Measurements from ENCODE around the gene BCAR3.

BCAR3 gene

GRCh38 chr1:93594603-93594880 is 87.1 kb downstream of the BCAR3 start:
- TF ChIP-seq ZNF510 (tag by site-specific recombination; IDR thresholded peaks at IDR 0.05; ENCODE audit: insufficient replicate concordance) (no peak), ZSCAN23 (tag by site-specific recombination; IDR thresholded peaks at IDR 0.05) (no peak), MYNN (tag by site-specific recombination; IDR thresholded peaks at IDR 0.05; ENCODE audit: borderline replicate concordance) (no peak), ZNF274 (IDR thresholded peaks at IDR 0.05; ENCODE audit: low read length) (no peak), ZNF274 (tag by site-specific recombination; IDR thresholded peaks at IDR 0.05; ENCODE audit: borderline replicate concordance) (no peak), MZF1 (tag by site-specific recombination; IDR thresholded peaks at IDR 0.05; ENCODE audit: borderline replicate concordance) (no peak), WT1 (tag by site-specific recombination; IDR thresholded peaks at IDR 0.05) (no peak), ZNF521 (tag by site-specific recombination; IDR thresholded peaks at IDR 0.05) (no peak), ZNF664 (tag by site-specific recombination; IDR thresholded peaks at IDR 0.05) (no peak), ZNF621 (tag by site-specific recombination; IDR thresholded peaks at IDR 0.05) (no peak), ZFP41 (tag by site-specific recombination; IDR thresholded peaks at IDR 0.05; ENCODE audit: borderline replicate concordance) (no peak)
- no peak overlapping the region for H3K27ac ChIP-seq (ENCODE audit: extremely low read depth, low read depth, low read length)
- no peak overlapping the region for H3K4me3 ChIP-seq (ENCODE audit: low read depth, low read length)
- no peaks in the 10 kb centered on the region for H3K9me3 ChIP-seq (ENCODE audit: control insufficient read depth, insufficient read depth, low read depth, low read length)
- peaks cover 4% of the 10 kb centered on the region for H3K4me1 ChIP-seq (ENCODE audit: control insufficient read depth, insufficient read depth, low read length)
- POLR2A ChIA-PET = no interaction called here
- CTCF ChIA-PET = interaction anchor here (0.5 to 1.0 kb wide), 3 partner anchors 145 to 234 kb away, joined by 3 read pairs; no protein-coding TSS in a partner anchor
- no peaks in the 10 kb centered on the region for H3K36me3 ChIP-seq (ENCODE audit: control insufficient read depth in 2 of 2, insufficient read depth in 1 of 2, low read length in 2 of 2)

- no peak overlapping the region for H3K4me3 ChIP-seq (ENCODE audit: low read depth, low read length)
- peaks cover 0 to 4% of the 10 kb centered on the region in 2 experiments; a peak in 1 of 3 replicates for H3K36me3 ChIP-seq (ENCODE audit: control insufficient read depth in 2 of 2, insufficient read depth in 1 of 2, low read length in 2 of 2)
- CTCF ChIA-PET = interaction anchor here (0.6 to 1.0 kb wide), 2 partner anchors 145 to 220 kb away, joined by 3 read pairs; no protein-coding TSS in a partner anchor
- POLR2A ChIA-PET = no interaction called here
- H3K4me1 ChIP-seq (ENCODE audit: control insufficient read depth, insufficient read depth, low read length) = peaks cover 4% of the 10 kb centered on the region
- TF ChIP-seq ZNF2 (tag by site-specific recombination; IDR thresholded peaks at IDR 0.05) = no peak
- TF ChIP-seq MZF1 (tag by site-specific recombination; IDR thresholded peaks at IDR 0.05; ENCODE audit: borderline replicate concordance) = no peak
- TF ChIP-seq ZNF558 (tag by site-specific recombination; IDR thresholded peaks at IDR 0.05) = no peak
- no peak for TF ChIP-seq HOXA7 (CRISPR knock-in tag; IDR thresholded peaks at IDR 0.05; ENCODE audit: borderline replicate concordance)
- no peak for TF ChIP-seq ZNF548 (tag by site-specific recombination; IDR thresholded peaks at IDR 0.05)
- TF ChIP-seq ZNF19 (tag by site-specific recombination; IDR thresholded peaks at IDR 0.05; ENCODE audit: low read depth) = no peak
- TF ChIP-seq HIC1 (tag by site-specific recombination; IDR thresholded peaks at IDR 0.05) = no peak
- no peak for TF ChIP-seq MYNN (tag by site-specific recombination; IDR thresholded peaks at IDR 0.05; ENCODE audit: borderline replicate concordance)
- TF ChIP-seq KLF16 (tag by site-specific recombination; IDR thresholded peaks at IDR 0.05) = no peak
- TF ChIP-seq ZNF600 (tag by site-specific recombination; IDR thresholded peaks at IDR 0.05) = no peak
- TF ChIP-seq ZNF239 (tag by site-specific recombination; IDR thresholded peaks at IDR 0.05) = no peak
- TF ChIP-seq ZBTB21 (tag by site-specific recombination; IDR thresholded peaks at IDR 0.05) = no peak
- no peak for TF ChIP-seq GLI2 (tag by site-specific recombination; IDR thresholded peaks at IDR 0.05; ENCODE audit: borderline replicate concordance, low read depth)
- TF ChIP-seq ZNF366 (tag by site-specific recombination; conservative IDR thresholded peaks at IDR 0.05) = no peak
- no peak for TF ChIP-seq ZNF433 (tag by site-specific recombination; IDR thresholded peaks at IDR 0.05; ENCODE audit: low read depth)
- no peak for TF ChIP-seq ZNF138 (tag by site-specific recombination; IDR thresholded peaks at IDR 0.05; ENCODE audit: borderline replicate concordance)
- no peak for TF ChIP-seq ZNF280C (tag by site-specific recombination; IDR thresholded peaks at IDR 0.05)
- no peak for TF ChIP-seq ZNF555 (tag by site-specific recombination; conservative IDR thresholded peaks at IDR 0.05)
- no peaks in the 10 kb centered on the region for H3K9me3 ChIP-seq (ENCODE audit: control insufficient read depth, insufficient read depth, low read depth, low read length)
- H3K27ac ChIP-seq (ENCODE audit: extremely low read depth, low read depth, low read length) = no peak overlapping the region
Measured at GRCh38 chr1:93593854-93594602, 87.6 kb downstream of the BCAR3 start.
